WERI-Rb-1 (cell line): Measurements from ENCODE around the gene BMPR2.

Experiments used
- DNase-seq: peaks from one replicate; pipeline ENCODE4 v3.0.0-alpha.2; 2020
- H3K27ac ChIP-seq: fragments of 250-450 bp; sonication (Bioruptor Pico); 2 replicates; pipeline ENCODE4 v1.5.1; 2020; ENCODE audit warnings: mild to moderate bottlenecking, moderate library complexity
- H3K27me3 ChIP-seq: fragments of 250-450 bp; sonication (Bioruptor Pico); 2 replicates; pipeline ENCODE4 v1.5.1; 2021; ENCODE audit warnings: mild to moderate bottlenecking, low read depth, moderate library complexity; ENCODE audit not compliant: insufficient read depth, severe bottlenecking
- H3K36me3 ChIP-seq: fragments of 250-450 bp; sonication (Bioruptor Pico); 2 replicates; pipeline ENCODE4 v1.5.1; 2020; ENCODE audit warnings: mild to moderate bottlenecking, moderate library complexity
- H3K4me3 ChIP-seq: 2 replicates; pipeline ENCODE4 v1.5.1; 2011; ENCODE audit warnings: low read depth, mild to moderate bottlenecking, control low read depth, low read length
- H3K9me3 ChIP-seq: fragments of 250-450 bp; sonication (Bioruptor Pico); 2 replicates; pipeline ENCODE4 v1.5.1; 2021; ENCODE audit warnings: mild to moderate bottlenecking, moderate library complexity; ENCODE audit not compliant: severe bottlenecking
- CTCF ChIP-seq: IDR thresholded peaks from 2 replicates; pipeline ENCODE4 v1.5.1; 2011; ENCODE audit warnings: low read depth, mild to moderate bottlenecking, control low read depth, inconsistent platforms, low read length

Gene BMPR2

DNA sequence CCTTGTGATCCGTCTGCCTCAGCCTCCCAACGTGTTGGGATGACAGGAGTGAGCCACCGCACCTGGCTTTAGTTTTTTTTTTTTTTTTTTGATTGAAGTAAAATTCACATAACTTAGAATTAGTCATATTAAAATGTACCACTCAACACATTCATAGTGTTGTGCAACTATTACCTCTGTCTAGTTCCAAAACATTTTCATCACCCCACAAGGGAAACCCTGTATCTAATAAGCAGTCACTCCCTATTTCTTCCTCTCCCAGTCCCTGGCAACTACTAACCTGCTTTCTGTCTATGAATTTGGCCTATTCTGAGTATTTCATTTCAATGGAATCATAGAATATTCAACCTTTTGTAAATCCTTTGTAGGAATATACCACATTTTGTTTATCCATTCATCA, 134.8 kb downstream of the BMPR2 start:
- H3K4me3 ChIP-seq: no peak overlapping the region
- H3K27me3 ChIP-seq: no peaks in the 10 kb centered on the region
- DNase-seq: no peak
- no peak overlapping the region for H3K27ac ChIP-seq
- peaks cover 15% of the 10 kb centered on the region for H3K36me3 ChIP-seq
- no peak for TF ChIP-seq CTCF
- no peaks in the 10 kb centered on the region for H3K9me3 ChIP-seq

DNA sequence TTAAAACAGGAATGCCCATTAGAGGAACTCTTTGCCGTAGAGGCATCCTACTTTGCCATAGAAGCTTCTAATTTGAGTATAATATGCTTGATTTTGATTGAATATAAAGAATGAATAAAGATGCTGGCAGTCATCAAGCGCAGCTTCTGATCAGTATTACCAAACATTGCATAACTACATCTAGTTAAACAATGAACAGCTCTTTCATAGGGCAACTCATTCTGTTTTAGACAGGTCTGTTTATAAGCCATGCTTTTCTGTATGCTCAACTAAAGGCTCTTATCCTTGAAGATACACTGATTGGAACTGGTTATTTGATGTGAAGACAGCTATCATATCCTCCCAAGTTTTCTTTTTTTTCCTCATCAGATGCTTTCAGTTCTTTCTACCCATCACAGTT, 136.0 kb downstream of the BMPR2 start:
- TF ChIP-seq CTCF: no peak
- Histone ChIP-seq H3K27me3 (no peaks in the 10 kb centered on the region), H3K36me3 (peaks cover 19% of the 10 kb centered on the region), H3K9me3 (no peaks in the 10 kb centered on the region), H3K4me3 (no peak overlapping the region), H3K27ac (no peak overlapping the region)
- no peak for DNase-seq

DNA sequence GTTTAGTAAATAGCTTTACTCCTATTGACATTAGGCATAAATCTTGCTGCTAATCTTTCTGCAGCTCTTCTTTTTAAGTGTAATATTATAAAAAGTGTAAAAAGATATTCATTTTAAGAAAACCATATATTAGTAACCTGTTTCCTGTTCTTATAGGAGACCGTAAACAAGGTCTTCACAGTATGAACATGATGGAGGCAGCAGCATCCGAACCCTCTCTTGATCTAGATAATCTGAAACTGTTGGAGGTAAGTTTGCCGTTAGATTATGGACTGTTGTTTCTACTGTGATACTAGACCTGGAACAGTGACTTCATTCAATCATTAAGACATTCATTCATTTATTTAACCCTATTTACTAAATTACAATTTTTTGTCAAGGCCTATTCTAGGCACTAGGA, 138.6 kb downstream of the BMPR2 start:
- Histone ChIP-seq H3K4me3 (no peak overlapping the region), H3K9me3 (no peaks in the 10 kb centered on the region), H3K27ac (no peak overlapping the region), H3K36me3 (peaks cover 34% of the 10 kb centered on the region), H3K27me3 (no peaks in the 10 kb centered on the region)
- DNase-seq: no peak
- no peak for TF ChIP-seq CTCF

- Histone ChIP-seq H3K27ac (no peak overlapping the region), H3K27me3 (no peaks in the 10 kb centered on the region), H3K4me3 (no peak overlapping the region), H3K36me3 (peaks cover 63% of the 10 kb centered on the region), H3K9me3 (no peaks in the 10 kb centered on the region)
- DNase-seq: no peak
- TF ChIP-seq CTCF: no peak
Observed at GRCh38 chr2:202519453-202519852, 143.3 kb downstream of the BMPR2 start.

DNA sequence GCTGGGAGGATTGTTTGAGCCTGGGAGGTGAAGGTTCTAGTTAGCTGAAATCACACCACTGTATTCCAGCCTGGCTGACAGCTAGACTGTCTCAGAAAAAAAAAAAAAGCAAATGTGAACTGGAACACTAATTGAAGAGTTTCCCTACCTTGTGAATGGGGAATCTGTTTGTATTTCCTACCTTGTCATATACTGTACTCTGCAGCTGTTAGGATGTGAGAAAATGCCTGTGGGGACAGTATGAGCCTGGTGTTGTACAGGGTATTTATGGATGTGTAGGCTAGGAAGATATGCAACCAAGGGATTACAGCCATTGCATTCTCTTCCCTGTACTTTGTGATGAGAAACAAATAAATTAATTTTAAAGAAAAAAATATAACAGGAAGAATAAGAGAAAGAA, 145.3 kb downstream of the BMPR2 start:
- H3K27ac ChIP-seq: no peak overlapping the region
- no peak for TF ChIP-seq CTCF
- peaks cover 47% of the 10 kb centered on the region for H3K36me3 ChIP-seq
- no peaks in the 10 kb centered on the region for H3K9me3 ChIP-seq
- no peak overlapping the region for H3K4me3 ChIP-seq
- no peak for DNase-seq
- no peaks in the 10 kb centered on the region for H3K27me3 ChIP-seq

DNA sequence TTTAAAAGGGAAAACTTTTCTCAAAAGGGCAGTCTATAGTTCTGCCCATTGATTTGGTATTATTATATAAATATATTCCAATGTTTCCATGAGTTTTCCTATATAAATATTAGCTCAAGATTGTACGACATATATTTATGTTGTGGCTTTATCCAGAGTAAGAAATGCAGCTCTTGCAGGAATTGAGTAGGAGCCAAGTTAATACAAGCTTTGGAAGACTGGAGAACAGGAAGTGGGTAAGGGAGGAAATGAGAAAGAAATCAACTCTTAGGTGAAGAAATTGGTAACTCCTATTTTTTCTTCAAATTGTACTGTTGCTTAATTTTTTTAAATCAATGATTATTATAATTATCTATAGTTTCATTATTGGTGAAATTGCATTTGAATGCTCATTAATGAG, 153.3 kb downstream of the BMPR2 start:
- H3K27ac ChIP-seq: no peak overlapping the region

More for the DNA sequence above, 153.3 kb downstream of the BMPR2 start:
- TF ChIP-seq CTCF: no peak
- no peaks in the 10 kb centered on the region for H3K27me3 ChIP-seq
- no peaks in the 10 kb centered on the region for H3K9me3 ChIP-seq
- peaks cover 24% of the 10 kb centered on the region for H3K36me3 ChIP-seq
- DNase-seq: no peak
- no peak overlapping the region for H3K4me3 ChIP-seq
